Activated CD8-positive, alpha-beta memory T cell treated with anti-CD3 and anti-CD28 coated beads for 36 hours (primary cell): ENCODE measurements around the gene NRDC. TPM values are rescaled to one million over a fixed set of nuclear protein-coding genes. Genes with fewer than 3 reads are reported as not detected.

Experiments used
- CTCF ChIA-PET: fragments of 350-600 bp; sonication (Branson Sonifier 250); formaldehyde crosslinking; loops from one replicate; lab custom pipeline; 2021; ENCODE audit warnings: antibody characterized with exemption; lab: Charles Lee
- POLR2A ChIA-PET: fragments of 350-600 bp; sonication (Branson Sonifier 250); formaldehyde crosslinking; loops from one replicate; lab custom pipeline; 2021; ENCODE audit warnings: antibody characterized with exemption; lab: Charles Lee
- total RNA-seq, 2 experiments: library from RNA; stranded (reverse); gene quantifications; one replicate each; pipeline ENCODE4 v1.2.3, GENCODE V29; 2021

The NRDC gene
- total RNA-seq, 2 experiments from 2014 or later = 118 to 128 TPM

DNA sequence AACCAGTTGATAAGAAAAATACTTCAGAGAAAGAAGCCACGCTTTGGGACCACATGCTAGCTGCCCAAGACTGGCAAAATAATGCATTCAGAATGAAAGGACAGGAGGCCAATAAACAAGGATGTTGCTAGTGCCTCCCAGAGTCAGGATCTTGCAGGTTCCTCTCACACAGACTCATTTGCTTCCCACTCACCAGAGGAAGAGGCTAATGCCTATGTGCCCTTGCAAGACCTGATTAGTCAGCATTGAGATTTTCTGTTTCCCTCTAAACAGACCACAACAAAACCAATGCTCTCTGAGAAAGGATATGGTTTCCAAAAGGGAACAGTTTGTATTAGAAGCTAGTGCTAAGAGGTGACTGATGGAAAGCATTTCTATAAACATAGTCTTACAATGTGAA is 85.7 kb downstream of the NRDC start:
- ChIA-PET POLR2A (no interaction called here), CTCF (no interaction called here)

DNA sequence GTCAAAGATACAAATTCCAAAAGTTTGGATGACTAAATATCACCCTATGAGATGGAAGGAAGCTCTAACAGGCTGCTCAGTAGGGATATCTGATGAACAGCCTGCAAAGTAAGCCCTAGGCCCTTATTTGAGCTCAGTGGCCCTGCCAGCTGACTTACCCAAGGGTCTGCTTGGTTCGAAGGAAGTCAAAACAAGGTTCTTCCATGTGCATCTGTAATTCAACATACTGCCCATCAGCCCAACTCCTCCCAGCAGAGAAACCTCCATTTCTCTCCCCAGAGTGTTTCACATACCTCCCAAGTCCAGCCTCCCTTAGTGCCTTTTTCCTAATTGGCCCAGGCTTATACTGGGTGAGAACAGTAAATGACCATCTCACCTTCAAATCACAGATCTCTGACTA is 86.6 kb downstream of the NRDC start:
- ChIA-PET POLR2A (no interaction called here), CTCF (no interaction called here)

DNA sequence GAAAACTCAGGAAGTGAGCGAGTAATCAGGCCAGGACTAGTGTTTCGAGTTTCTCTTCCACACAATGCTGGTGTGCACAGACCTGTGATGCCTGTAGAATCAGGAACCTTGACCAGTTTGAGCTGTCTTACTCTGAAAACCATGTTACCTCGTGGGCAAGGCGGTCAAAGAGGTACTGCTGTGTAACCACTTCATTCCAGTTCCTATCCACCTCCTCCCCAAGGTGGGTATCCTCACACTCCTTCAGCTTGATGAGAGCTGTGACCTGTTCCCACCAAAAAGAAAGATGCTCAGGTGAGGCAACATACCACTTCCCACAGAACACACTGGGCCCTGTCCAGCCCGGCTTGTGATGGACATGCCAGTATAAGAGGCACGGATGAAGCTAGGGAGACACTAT is 88.1 kb downstream of the NRDC start:
- CTCF ChIA-PET = no interaction called here
- POLR2A ChIA-PET = no interaction called here

DNA sequence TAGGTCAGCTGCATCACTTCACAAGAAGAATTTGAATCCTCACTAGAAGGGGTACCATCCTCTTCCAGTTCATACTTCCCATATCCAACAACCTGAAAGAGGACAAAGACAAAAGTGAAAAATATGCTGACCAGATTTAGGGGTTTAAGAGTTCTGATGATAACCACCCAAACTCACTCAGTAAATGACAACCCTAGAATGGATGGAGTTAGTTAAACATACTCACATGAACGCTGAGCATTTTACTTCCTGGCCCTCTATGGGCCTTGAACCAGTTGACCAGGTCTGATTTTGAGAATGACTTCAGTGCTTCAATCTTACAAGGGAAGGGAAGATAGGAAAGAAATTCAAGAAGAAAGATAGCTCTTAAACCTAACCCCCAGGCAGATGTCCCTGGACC is 89.2 kb downstream of the NRDC start:
- POLR2A ChIA-PET = no interaction called here
- CTCF ChIA-PET = no interaction called here

DNA sequence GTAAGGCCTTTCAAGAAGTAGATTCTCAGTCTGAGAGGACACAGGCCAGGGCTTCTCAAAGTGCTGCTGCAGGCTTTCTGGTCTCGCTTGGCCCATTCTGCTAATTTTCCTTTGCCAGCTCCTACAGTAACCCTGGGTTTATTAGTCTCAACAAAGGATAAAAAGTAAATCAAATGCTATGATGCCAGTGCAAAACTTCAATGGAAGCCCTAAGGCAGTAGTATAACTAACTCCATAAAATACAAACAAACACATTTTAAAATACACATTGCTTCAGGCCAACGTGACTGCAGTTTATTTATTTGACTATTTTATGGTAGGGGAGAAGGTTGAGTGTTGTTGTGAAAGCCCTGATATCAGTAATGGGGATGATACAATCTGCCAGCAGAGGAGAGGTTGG is 89.6 kb downstream of the NRDC start:
- ChIA-PET CTCF (no interaction called here), POLR2A (no interaction called here)

DNA sequence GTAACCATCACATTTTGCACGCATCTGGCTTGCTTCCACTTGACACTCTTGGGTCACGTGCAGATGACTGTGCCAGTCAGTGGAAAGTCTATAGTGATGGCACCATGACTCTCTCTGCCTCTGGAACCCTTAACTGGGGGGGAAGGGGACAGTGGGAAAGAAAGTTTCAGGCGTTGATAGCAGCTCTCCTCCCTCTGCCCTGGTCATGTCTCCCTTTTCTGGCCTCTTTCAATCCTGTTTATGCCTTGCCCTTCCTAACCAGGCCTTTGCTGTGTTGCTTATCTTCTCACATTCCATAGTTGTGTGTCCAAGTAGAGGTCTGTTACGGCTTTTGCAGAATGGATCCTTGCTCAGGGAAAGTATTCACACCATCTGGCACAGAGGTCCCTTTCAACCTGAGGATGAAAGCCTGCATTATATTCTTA is 93.5 kb downstream of the NRDC start:
- POLR2A ChIA-PET = no interaction called here
- CTCF ChIA-PET = no interaction called here

DNA sequence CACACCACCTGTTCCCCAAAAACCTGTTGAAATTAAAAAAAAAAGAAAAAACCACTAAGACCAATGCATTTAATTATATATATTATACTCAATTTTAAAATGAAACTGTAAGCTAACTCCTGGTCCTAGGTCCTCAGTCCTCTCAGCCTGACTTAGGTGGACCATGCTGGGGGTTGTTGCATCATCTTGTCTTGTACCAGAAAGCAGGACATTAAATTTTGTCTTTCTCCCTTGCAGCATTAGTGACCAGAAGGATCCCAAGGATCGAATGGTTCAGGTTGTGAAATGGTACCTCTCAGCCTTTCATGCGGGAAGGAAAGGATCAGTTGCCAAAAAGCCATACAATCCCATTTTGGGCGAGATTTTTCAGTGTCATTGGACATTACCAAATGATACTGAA is 97.6 kb downstream of the NRDC start:
- ChIA-PET POLR2A (no interaction called here), CTCF (interaction anchor here (1.0 kb wide), 1 partner anchor 12 kb away, joined by 3 read pairs; no protein-coding TSS in a partner anchor)

DNA sequence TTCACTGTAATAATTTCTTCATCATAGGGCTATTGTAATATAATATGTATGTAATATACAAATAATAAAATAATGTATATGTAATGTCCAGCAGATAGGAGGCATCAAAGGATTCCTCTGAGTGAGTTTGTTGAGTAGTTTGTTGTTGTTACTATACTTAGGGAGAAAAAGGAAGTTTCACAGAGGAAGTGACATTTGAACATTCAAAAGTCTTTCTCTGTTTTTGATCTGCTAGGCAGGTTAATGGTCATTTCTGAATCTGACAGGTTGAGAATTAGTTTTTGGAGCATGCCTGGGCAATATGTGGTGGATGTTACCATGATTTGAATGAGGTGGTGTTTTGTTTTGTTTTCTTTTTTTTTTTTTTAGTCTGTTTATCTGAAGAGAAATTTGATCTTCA is 102.1 kb downstream of the NRDC start:
- POLR2A ChIA-PET = no interaction called here
- CTCF ChIA-PET = no interaction called here

DNA sequence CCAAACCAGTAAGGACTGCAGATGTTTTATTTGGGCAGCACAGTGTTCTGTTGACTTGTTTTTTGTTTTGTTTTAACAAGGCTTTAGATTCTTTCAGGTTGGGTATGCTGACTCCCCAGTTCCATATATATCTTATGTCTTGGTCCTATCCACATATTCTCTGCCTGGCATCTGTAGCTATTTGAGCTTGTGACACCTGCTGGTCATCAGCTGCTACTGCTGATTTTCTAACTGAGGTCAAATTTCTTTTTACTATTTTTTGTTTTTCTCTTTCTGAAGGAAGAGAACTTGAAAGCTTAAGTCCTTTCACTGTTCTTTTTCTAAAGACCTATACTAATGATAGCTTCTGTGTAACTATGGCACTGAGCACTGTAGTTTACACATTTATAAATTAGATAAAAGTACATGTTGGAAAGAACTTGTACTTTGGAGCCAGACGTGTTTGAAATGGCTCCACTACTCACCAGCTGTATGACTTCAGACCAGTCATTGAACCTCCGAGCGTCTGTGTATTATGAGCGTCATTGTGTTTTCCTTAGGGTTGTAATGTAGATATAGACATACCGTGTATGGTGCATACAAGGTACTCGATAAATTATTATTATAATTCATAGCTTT is 109.4 kb downstream of the NRDC start:
- ChIA-PET POLR2A (no interaction called here), CTCF (interaction anchor here (0.9 to 1.3 kb wide), 3 partner anchors 12 to 151 kb away, joined by 3 to 9 read pairs (median 3); no protein-coding TSS in a partner anchor)

DNA sequence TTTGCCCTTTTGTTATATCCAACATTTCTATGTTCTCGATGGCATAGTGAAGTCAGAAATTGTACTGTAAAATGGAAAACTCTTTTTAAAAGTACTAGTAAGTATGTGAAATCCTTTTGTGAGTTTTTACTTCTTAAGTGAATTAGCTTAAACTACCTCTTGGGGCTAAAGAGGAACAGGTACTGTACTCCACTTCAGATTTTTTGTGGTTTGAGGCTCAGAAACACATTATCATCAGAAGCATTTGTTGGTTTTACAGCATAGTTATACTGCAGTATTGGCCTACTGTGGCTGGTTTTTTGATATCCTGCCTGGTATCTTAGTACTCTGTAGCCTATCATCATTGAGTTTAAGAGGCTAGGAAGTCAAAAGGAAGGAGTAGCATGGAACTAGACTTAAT is 117.2 kb downstream of the NRDC start:
- POLR2A ChIA-PET = interaction anchor here (0.7 kb wide), 1 partner anchor 70 kb away, joined by 4 read pairs; no protein-coding TSS in a partner anchor
- CTCF ChIA-PET = no interaction called here

DNA sequence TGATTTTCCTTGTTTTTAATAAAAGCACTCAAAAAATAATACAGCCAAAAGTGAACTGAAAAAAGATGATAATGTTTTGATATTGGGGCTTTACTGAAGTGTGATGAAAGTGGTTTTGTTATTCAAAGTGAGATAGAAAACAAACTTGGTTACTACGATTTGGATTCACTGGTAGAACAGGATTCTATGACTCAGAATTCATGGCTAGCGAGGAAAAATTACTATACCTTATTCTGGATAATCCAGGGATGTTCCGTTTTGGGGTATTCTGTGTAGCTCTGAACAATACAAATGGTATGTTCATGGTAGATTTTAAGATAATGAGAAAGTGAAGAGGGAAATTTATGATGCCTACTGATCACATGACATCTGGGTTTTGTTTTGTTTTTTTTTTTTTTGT is 117.7 kb downstream of the NRDC start:
- CTCF ChIA-PET = no interaction called here

DNA sequence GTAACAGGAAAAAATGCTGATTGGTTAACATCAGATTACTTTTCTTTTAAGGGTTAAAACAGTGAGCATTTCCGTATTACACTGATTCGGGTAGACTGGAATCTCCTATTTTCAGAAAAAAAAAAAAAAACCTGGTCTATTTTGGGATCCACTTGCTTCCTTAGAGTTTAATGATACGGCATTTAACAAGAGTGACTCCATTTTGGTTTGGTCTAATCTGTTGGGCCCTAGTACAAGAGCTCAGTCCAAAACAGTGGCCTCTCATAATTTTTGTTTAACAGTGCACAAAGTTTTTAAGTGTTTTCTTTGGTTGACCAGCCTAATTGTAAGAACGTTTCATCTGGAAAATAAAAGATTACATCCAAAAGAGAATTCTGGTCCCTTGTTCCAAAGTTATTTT is 120.2 kb downstream of the NRDC start:
- POLR2A ChIA-PET = no interaction called here
- CTCF ChIA-PET = no interaction called here

More for the DNA sequence above, 117.7 kb downstream of the NRDC start:
- POLR2A ChIA-PET = interaction anchor here (0.7 kb wide), 2 partner anchors 70 to 187 kb away, joined by 4 read pairs; no protein-coding TSS in a partner anchor

DNA sequence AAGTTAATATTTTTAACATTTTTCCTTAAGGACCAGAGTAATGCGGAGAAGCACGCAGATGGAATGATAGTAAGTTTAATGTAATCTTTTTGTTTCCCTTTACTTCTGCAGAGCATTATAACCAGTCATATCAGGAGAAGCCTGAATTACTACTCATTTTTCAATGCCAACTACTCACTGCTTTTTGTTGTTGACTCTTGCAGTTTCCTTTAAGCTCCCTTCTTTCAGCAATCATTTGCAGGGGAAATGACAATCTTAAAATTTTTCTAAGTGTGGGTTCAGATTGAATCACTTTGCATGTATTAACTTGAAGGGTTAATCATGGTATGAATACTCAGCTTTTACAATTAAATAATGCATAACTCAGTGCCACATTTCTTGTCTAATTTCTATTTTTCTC is 122.2 kb downstream of the NRDC start:
- POLR2A ChIA-PET = no interaction called here

DNA sequence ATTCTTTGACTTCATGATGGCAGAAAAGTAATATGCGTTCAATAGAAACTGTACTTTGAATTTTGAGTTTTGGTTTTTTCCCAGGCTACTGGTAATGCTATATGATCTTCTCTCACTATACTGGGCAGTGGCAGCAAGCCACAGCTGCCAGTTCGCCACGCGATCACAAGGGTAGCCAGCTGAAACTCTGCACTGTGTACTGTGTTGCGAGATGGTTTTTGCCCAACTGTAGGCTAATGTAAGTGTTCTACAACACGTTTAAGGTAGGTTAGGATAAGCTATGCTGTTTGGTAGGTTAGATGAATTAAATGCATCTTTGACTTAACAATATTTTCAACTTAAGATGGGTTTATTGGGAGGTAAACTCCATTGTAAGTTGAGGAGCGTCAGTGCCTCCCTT is 123.1 kb downstream of the NRDC start:
- CTCF ChIA-PET = interaction anchor here (0.6 kb wide), 1 partner anchor 12 kb away, joined by 4 read pairs; no protein-coding TSS in a partner anchor

More for the DNA sequence above, 122.2 kb downstream of the NRDC start:
- CTCF ChIA-PET = interaction anchor here (0.6 kb wide), 1 partner anchor 11 kb away, joined by 4 read pairs; no protein-coding TSS in a partner anchor

DNA sequence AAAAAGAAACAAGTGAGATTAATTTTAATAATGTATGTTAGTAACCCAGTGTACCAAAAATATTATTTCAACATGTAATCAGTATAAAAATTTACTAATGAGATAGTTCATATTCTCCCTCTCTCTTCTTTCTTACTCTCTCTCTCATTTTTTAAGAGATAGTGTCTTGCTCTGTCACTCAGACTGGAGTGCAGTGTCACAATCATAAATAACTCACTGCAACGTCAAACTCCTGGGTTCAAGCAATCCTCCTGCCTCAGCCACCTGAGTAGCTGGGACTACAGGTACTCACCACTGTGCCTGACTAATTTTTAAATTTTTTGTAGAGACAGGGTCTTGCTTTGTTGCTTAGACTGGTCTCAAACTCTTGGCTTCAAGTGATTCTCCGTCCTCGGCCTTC is 123.9 kb downstream of the NRDC start:
- ChIA-PET POLR2A (no interaction called here), CTCF (no interaction called here)

More for the DNA sequence above, 123.1 kb downstream of the NRDC start:
- POLR2A ChIA-PET = no interaction called here

DNA sequence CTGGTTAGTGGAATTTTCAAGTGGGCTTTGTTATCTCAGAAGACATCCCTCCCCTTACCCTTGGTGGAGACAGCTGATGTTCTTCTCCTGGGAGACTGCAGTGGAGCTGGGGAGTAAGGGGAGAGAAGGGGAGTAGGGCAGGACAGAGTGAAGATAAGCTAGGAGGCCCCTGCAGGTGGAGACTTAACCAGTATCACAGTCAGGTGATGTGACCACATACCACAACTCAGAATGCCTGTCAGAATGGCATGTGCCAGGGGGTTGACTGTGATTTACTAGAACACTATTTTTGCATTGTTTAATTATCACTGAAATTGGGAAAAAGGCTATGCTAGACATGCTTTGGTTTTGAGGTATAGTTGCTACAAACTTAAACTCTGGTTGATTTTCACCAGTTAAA is 124.6 kb downstream of the NRDC start:
- POLR2A ChIA-PET = interaction anchor here (0.5 kb wide), 1 partner anchor 17 kb away, joined by 4 read pairs; no protein-coding TSS in a partner anchor
- CTCF ChIA-PET = no interaction called here

DNA sequence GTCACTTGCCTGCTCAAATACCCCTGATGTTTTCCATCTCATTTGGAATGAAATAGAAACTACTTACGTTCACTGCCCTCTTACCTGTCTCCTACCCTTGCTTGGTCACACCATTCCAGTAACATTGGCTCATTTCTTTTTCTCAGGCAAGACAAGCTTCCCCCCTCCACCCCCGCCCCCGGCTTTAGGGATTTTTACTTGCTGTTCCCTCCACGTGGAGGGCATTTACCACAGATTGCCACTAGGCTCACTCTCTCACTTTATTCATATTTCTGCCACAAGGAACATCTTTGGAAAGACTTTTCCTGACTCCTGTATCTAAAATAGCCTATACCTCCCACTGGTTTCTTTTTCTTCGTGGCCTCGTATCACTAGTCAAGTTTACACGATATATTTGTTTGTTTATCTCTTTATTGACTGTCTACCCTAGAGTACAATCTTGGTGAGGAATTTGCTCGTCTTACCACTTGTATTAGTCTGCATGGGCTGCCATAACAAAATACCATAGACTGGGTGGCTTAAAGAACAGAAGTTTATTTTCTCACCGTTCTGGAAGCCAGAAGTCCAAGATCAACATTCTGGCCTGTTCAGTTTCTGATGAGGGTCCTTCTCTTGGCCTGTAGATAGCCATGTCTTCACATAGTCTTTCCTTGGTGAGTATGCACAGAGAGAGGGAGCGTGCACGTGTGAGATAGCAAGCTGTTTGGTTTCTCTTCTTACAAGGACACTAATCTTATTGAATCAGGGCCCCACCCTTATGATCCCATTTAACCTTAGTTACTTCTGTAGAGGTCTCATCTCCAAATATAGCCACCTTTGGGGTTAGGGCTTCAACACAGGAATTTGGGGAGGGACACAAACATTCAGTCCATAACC is 126.2 kb downstream of the NRDC start:
- ChIA-PET CTCF (no interaction called here), POLR2A (no interaction called here)

DNA sequence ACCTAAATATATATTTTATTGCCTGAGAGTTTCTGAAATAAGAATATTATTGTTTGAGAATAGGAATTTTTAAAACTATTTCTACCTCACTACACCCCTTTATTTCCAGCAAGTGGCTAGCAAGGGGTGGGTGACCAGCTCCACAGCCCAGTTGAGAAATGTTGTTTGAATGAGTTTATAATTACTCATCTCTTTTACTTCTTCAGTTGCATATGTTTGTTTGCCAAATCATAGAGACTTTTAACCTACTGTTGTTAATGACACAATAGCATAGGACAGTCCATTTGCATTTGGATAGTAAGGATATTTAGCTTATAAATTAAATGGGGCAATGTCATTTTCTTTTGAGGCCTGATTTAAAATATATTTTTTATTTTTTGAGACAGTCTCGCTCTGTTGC is 127.8 kb downstream of the NRDC start:
- POLR2A ChIA-PET = no interaction called here
- CTCF ChIA-PET = no interaction called here

DNA sequence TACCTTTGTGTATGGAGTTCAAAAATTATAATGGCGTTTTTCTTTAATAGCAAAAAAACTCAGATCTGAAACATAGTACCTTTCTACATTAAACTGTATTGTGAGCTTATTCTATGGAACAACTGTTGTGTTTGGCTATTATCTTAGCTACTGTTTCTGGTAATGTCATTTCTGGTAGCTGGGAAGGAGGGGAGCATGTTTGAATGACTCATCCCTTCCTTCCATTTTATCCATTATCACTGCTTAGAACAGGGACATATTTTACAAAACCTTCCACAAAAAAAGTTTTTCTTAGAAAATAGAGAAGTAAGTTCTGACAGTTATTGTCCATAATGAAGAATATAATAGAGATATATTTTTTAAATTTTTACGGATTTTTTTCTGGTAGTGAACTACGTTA is 128.3 kb downstream of the NRDC start:
- CTCF ChIA-PET = interaction anchor here (0.6 kb wide), 1 partner anchor 27 kb away, joined by 3 read pairs; no protein-coding TSS in a partner anchor
- POLR2A ChIA-PET = no interaction called here

DNA sequence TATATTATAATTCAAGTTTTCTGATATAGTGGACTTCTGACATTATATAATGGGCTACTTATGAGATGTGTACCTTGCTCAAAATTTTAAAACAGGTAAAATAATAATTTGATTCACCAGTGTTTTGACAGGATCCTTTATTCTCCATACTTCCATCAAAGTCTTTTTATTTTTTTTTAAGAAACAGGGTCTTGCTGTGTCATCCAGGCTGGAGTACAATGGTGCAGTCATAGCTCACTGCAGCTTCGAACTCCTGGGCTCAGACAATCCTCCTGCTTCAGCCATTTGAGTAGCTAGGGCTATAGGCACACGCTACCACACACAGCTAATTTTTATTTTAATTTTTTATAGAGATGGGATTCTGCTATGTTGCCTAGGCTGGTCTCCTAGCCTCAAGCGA is 129.4 kb downstream of the NRDC start:
- CTCF ChIA-PET = interaction anchor here (0.6 kb wide), 1 partner anchor 8 kb away, joined by 4 read pairs; no protein-coding TSS in a partner anchor
- POLR2A ChIA-PET = no interaction called here

DNA sequence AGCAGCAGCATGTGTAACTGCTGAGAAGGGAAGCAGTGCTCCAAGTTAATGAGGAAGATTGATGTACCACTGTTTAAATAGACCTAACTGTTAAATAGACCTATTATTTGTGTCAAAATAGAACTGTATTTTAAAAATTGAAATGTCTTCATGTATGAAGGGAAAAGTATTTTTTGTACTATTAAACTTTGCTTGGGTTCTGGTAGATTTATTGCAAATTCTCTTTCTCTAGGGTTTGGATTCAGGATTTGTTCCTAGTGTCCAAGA is 133.3 kb downstream of the NRDC start:
- ChIA-PET CTCF (no interaction called here), POLR2A (no interaction called here)
